CD14-positive monocyte (primary cell): ENCODE data around the gene WNT7B. TPM values are rescaled to one million over a fixed set of nuclear protein-coding genes. Genes with fewer than 3 reads are reported as not detected.
"Not testable (repeated sequence)": the region's sequence is repeated elsewhere in the genome, so short reads cannot be mapped to it uniquely, and the experiment has no call there.

ENCODE experiments used
- DNase-seq, 3 donors: peaks; one replicate each; pipeline ENCODE4 v3.0.0-alpha.2; 2011 to 2022
- H2AFZ ChIP-seq: 2 replicates; pipeline ENCODE4 v1.6.0; 2012; ENCODE audit warnings: mild to moderate bottlenecking, low read depth, low read length, inconsistent platforms; ENCODE audit not compliant: insufficient read depth, poor library complexity, severe bottlenecking
- H3K27ac ChIP-seq, 2 donors: 1 replicate in 1 of 2; 2 replicates in 1 of 2; pipeline ENCODE4 v1.5.1; 2012 to 2013; ENCODE audit warnings: low read length in 2 of 2, control low read depth in 1 of 2, inconsistent platforms in 1 of 2, low read depth in 1 of 2, mild to moderate bottlenecking in 1 of 2
- H3K27me3 ChIP-seq, 2 donors: one replicate each; pipeline versions ENCODE4 v1.6.0 to v1.6.1; 2011 to 2013; ENCODE audit warnings: low read length in 2 of 2; ENCODE audit not compliant: control insufficient read depth in 2 of 2, insufficient read depth in 2 of 2
- H3K36me3 ChIP-seq, 2 donors: replicated peaks in 1 of 2; 1 replicate in 1 of 2; 2 replicates in 1 of 2; pipeline versions ENCODE4 v1.5.1 to v1.6.1; 2012 to 2013; ENCODE audit warnings: low read length in 2 of 2, control low read depth in 1 of 2, inconsistent platforms in 1 of 2, mild to moderate bottlenecking in 1 of 2; ENCODE audit not compliant: insufficient read depth in 2 of 2, control insufficient read depth in 1 of 2
- H3K4me1 ChIP-seq, 2 donors: 1 replicate in 1 of 2; 2 replicates in 1 of 2; pipeline versions ENCODE4 v1.5.1 to v1.6.1; 2012 to 2013; ENCODE audit warnings: low read length in 2 of 2, control low read depth in 1 of 2, inconsistent platforms in 1 of 2, mild to moderate bottlenecking in 1 of 2, moderate library complexity in 1 of 2; ENCODE audit not compliant: insufficient read depth in 2 of 2, control insufficient read depth in 1 of 2
- H3K4me2 ChIP-seq: replicated peaks from 2 replicates; pipeline ENCODE3; 2012; ENCODE audit warnings: low read length, moderate library complexity, mild to moderate bottlenecking; ENCODE audit not compliant: poor library complexity, severe bottlenecking; ENCODE audit errors: extremely low read depth
- H3K4me3 ChIP-seq, 3 experiments: fragments of 200-600 bp in 1 of 3; sonication (generic) in 1 of 3; replicated peaks in 1 of 3; 1 replicate in 2 of 3; 2 replicates in 1 of 3; pipeline ENCODE4 v1.5.1; 2011 to 2013; ENCODE audit warnings: low read length in 3 of 3, mild to moderate bottlenecking in 3 of 3, control low read depth in 2 of 3, low read depth in 2 of 3, inconsistent platforms in 1 of 3, moderate library complexity in 1 of 3
- H3K79me2 ChIP-seq: 2 replicates; pipeline ENCODE4 v1.6.0; 2012; ENCODE audit warnings: mild to moderate bottlenecking, control low read depth, inconsistent platforms, low read length, moderate library complexity; ENCODE audit not compliant: insufficient read depth
- H3K9ac ChIP-seq: 2 replicates; pipeline ENCODE4 v1.6.0; 2017; ENCODE audit warnings: low read length, mild to moderate bottlenecking; ENCODE audit not compliant: insufficient read depth, poor library complexity, severe bottlenecking
- H3K9me3 ChIP-seq, 2 donors: replicated peaks in 1 of 2; 1 replicate in 1 of 2; 2 replicates in 1 of 2; pipeline versions ENCODE4 v1.5.1 to v1.6.1; 2012 to 2013; ENCODE audit warnings: low read length in 2 of 2, control low read depth in 1 of 2; ENCODE audit not compliant: control insufficient read depth in 1 of 2, insufficient read depth in 1 of 2
- H4K20me1 ChIP-seq: 2 replicates; pipeline ENCODE4 v1.6.0; 2012; ENCODE audit warnings: mild to moderate bottlenecking, low read length, control low read depth, moderate library complexity; ENCODE audit not compliant: insufficient read depth
- H3K27ac Mint-ChIP-seq, 7 donors: one replicate each; pipeline ENCODE4 v1.8.0; 2020; ENCODE audit warnings: mild to moderate bottlenecking in 7 of 7, mixed read lengths in 7 of 7, moderate library complexity in 6 of 7, inconsistent platforms in 2 of 7
- H3K27me3 Mint-ChIP-seq, 3 donors: one replicate each; pipeline ENCODE4 v1.8.0; 2021 to 2022; ENCODE audit warnings: low read depth in 3 of 3, mild to moderate bottlenecking in 3 of 3, mixed read lengths in 3 of 3, moderate library complexity in 3 of 3, inconsistent platforms in 1 of 3
- H3K36me3 Mint-ChIP-seq, 2 donors: one replicate each; pipeline ENCODE4 v1.8.0; 2020; ENCODE audit warnings: mixed read lengths in 2 of 2, inconsistent platforms in 1 of 2, mild to moderate bottlenecking in 1 of 2
- H3K4me1 Mint-ChIP-seq: one replicate; pipeline ENCODE4 v1.8.0; 2020; ENCODE audit warnings: mild to moderate bottlenecking, mixed read lengths
- H3K4me3 Mint-ChIP-seq, 2 donors: one replicate each; pipeline ENCODE4 v1.8.0; 2020; ENCODE audit warnings: mild to moderate bottlenecking in 2 of 2, mixed read lengths in 2 of 2, moderate library complexity in 1 of 2
- H3K9me3 Mint-ChIP-seq, 7 donors: one replicate each; pipeline ENCODE4 v1.8.0; 2020 to 2022; ENCODE audit warnings: mixed read lengths in 7 of 7, mild to moderate bottlenecking in 6 of 7, moderate library complexity in 6 of 7, inconsistent platforms in 2 of 7
- WGBS: methylation state at CpG from one replicate; pipeline ENCODE4 v1.1.5; 2013; ENCODE audit warnings: missing lambda C conversion rate; ENCODE audit not compliant: insufficient coverage; 5-methylcytosine and 5-hydroxymethylcytosine counted together
- intact Hi-C, 2 donors: fragments of 100-400 bp; cut with micrococcal nuclease; formaldehyde crosslinking; loops; one replicate each; pipeline versions ENCODE4 v1.15.0 to v1.15.1; 2023
- polyA plus RNA-seq, 3 donors: library from polyadenylated mRNA; depleted of rRNA in 1 of 3; unstranded in 2 of 3; stranded (reverse) in 1 of 3; fragments of 300-500 nt in 2 of 3; fragments of >200 nt in 1 of 3; fragmentation: Illumina TruSeq in 2 of 3; gene quantifications; 1 replicate in 2 of 3; 2 replicates in 1 of 3; pipeline ENCODE4 v1.2.3, GENCODE V29; 2012 to 2021
- TF ChIP-seq, protein P1 (sequence below): fragments of 200-600 bp; IDR thresholded peaks from one replicate; pipeline ENCODE4 v1.8.0; 2022; ENCODE audit warnings: antibody characterized with exemption, mild to moderate bottlenecking

Gene WNT7B
- polyA plus RNA-seq, 3 donors, result not detected

DNA sequence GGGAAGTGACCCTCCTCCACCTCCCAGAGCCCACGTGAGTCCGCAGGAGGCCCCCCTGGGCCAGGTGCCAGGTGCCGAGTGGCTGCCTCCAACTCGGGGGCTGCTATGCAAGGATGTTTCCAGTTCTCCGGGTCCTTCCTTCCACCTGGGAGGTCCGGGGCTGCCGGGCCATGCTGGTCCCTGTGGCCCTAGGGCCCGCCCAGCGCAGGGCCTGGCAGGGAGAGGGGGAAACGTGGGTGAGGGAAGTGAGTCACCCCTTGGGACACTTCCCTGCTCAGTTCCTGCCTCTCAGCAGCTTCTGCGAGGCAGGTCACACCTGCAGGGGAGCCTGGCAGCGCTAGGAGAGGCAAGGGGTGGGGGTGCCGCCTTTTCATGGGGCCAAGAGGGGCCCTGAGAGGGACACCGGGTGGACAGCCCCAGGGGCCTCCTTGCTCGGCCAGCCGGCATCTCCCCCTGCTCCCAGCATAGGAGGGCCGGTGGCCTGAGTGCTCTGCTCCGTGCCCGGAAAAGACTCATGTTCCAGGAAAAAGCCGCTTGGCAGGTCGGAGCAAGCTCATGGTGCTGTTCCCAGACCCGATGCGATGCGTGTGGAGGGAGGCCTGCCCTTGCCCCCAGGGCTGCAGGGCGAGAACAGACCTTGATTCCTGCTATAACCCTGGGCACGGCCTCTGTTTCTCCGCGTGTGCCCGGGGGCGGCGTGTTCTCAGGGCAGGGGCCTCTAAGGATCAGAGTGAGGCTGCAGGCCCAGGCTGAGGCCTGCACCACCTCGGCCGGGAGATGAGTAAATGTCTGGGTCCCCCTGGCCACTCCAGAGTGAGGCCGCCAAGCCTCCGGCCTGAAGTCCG, 30.3 kb upstream of the WNT7B start:
- H3K4me3 Mint-ChIP-seq, result peak overlapping the region; percentile 74 to 77
- intact Hi-C loops, result no loop called here

DNA sequence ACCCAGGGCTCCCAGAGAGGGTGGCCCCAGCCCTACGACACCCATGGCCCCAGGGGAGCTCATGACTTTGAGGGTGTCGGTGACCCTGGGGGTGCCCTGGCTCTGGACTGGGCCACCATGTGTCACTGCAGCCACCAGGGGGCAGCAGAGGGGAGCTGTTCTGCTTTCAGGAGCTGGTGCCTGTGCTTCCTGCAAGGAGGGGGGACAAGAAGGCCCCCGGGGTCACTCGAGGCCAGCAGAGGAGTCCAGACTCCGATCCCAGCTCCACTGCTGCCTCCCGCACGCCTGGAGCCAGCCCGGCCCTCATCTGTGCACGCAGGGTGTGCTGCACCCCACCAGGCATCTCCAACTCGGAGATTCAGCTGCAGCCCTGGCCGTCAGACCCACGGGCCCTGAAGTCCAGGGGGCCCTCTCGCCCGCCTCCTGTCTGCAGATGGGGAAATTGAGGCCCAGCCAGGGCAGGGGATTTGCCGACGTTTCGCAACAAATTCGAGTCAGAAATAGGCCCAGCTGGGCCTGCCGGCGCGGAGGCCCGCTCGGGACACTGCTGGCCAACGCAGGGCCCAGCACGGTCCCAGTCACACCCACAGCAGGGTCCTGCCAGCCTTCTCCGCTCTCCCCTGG, 29.5 kb upstream of the WNT7B start:
- Mint-ChIP-seq H3K9me3 (peaks cover 12 to 18% (median 17%) of the 10 kb centered on the region in 7 donors), H3K27me3 (peaks cover 1 to 4% (median 2%) of the 10 kb centered on the region in 3 donors), H3K4me1 (peaks cover 46% of the 10 kb centered on the region), H3K4me3 (peak overlapping the region; percentile 74 to 77), H3K36me3 (peaks cover 7 to 9% of the 10 kb centered on the region in 2 donors), H3K27ac (peak overlapping the region; percentile 41 to 89 (median 85))
- H3K4me1 ChIP-seq, result peaks cover 37 to 44% of the 10 kb centered on the region in 2 donors
- peak overlapping the region; percentile 14 to 76 (median 38) for H3K4me3 ChIP-seq
- TF ChIP-seq, protein P1, sequence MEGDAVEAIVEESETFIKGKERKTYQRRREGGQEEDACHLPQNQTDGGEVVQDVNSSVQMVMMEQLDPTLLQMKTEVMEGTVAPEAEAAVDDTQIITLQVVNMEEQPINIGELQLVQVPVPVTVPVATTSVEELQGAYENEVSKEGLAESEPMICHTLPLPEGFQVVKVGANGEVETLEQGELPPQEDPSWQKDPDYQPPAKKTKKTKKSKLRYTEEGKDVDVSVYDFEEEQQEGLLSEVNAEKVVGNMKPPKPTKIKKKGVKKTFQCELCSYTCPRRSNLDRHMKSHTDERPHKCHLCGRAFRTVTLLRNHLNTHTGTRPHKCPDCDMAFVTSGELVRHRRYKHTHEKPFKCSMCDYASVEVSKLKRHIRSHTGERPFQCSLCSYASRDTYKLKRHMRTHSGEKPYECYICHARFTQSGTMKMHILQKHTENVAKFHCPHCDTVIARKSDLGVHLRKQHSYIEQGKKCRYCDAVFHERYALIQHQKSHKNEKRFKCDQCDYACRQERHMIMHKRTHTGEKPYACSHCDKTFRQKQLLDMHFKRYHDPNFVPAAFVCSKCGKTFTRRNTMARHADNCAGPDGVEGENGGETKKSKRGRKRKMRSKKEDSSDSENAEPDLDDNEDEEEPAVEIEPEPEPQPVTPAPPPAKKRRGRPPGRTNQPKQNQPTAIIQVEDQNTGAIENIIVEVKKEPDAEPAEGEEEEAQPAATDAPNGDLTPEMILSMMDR, result peak; percentile 99
- no peaks in the 10 kb centered on the region for H3K27me3 ChIP-seq
- H3K27ac ChIP-seq, result peak overlapping the region; percentile 83 to 90
- no peaks in the 10 kb centered on the region for H3K36me3 ChIP-seq
- no peaks in the 10 kb centered on the region for H3K79me2 ChIP-seq
- H2AFZ ChIP-seq, result peak overlapping the region; percentile 69
- peaks cover 17 to 18% of the 10 kb centered on the region in 2 donors for H3K9me3 ChIP-seq
- H3K9ac ChIP-seq, result peak overlapping the region; percentile 73
- 14% methylated on average over 26 of the region's 26 CpGs for WGBS
- peak overlapping the region; percentile 94 for H3K4me2 ChIP-seq
- intact Hi-C loops, result no loop called here
- H4K20me1 ChIP-seq, result no peaks in the 10 kb centered on the region
- peak; percentile 86 to 89 (median 88) for DNase-seq

More for the DNA sequence above, 30.3 kb upstream of the WNT7B start:
- peak overlapping the region; percentile 71 to 89 (median 85) for H3K27ac Mint-ChIP-seq
- peaks cover 7 to 9% of the 10 kb centered on the region in 2 donors for H3K36me3 Mint-ChIP-seq
- peaks cover 37 to 44% of the 10 kb centered on the region in 2 donors for H3K4me1 ChIP-seq
- H3K9me3 ChIP-seq, result peaks cover 17 to 18% of the 10 kb centered on the region in 2 donors
- DNase-seq, result peak; percentile 82 to 89 (median 89)
- H3K36me3 ChIP-seq, result no peaks in the 10 kb centered on the region
- peak overlapping the region; percentile 14 to 76 (median 38) for H3K4me3 ChIP-seq
- H3K79me2 ChIP-seq, result no peaks in the 10 kb centered on the region
- peaks cover 2 to 4% (median 3%) of the 10 kb centered on the region in 3 donors for H3K27me3 Mint-ChIP-seq
- H3K4me1 Mint-ChIP-seq, result peaks cover 44% of the 10 kb centered on the region
- peaks cover 12 to 18% (median 17%) of the 10 kb centered on the region in 7 donors for H3K9me3 Mint-ChIP-seq
- peak overlapping the region; percentile 69 for H2AFZ ChIP-seq
- peak overlapping the region; percentile 94 for H3K4me2 ChIP-seq
- no peaks in the 10 kb centered on the region for H4K20me1 ChIP-seq
- TF ChIP-seq, protein P1, result no peak
- 66% methylated on average over 31 of the region's 36 CpGs for WGBS
- no peaks in the 10 kb centered on the region for H3K27me3 ChIP-seq
- H3K27ac ChIP-seq, result peak overlapping the region; percentile 83 to 90
- peak overlapping the region; percentile 73 for H3K9ac ChIP-seq

DNA sequence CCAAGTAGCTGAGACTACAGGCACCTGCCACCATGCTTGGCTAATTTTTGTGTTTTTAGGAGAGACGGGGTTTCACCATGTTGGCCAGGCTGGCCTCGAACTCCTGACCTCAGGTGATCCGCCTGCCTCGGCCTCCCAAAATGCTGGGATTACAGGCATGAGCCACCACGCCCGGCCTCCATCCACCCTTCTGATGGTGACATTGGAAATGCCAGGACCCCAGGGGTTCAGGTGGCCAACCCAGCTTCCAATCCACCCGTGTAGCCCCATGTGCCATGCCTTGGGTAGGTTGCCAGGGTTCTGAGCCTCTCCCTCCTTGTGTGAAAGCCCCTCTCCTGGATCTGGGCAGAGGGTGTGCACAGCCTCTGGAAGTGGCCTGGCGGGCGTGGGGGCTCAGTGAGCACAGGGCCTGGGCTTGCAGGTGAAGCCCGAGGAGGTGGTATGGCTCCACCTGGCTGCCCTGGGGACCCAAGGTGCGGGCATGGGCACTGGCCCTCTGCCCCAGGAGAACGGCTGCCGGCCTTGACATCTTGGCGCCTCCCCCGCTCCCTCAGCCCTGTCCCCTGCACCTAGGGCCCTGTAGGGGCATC, 28.2 kb upstream of the WNT7B start:
- H2AFZ ChIP-seq, H4K20me1 ChIP-seq, intact Hi-C loops, H3K4me3 Mint-ChIP-seq, H3K4me2 ChIP-seq, H3K36me3 Mint-ChIP-seq, H3K27me3 ChIP-seq, H3K79me2 ChIP-seq, H3K27ac ChIP-seq, DNase-seq, H3K27me3 Mint-ChIP-seq, H3K9ac ChIP-seq, H3K4me3 ChIP-seq, H3K36me3 ChIP-seq: not testable (repeated sequence)
- peaks cover 14% of the 10 kb centered on the region in 2 donors for H3K9me3 ChIP-seq
- 97% methylated on average over 12 of the region's 15 CpGs for WGBS
- peaks cover 44% of the 10 kb centered on the region in 2 donors for H3K4me1 ChIP-seq
- Mint-ChIP-seq H3K9me3 (peaks cover 9 to 14% (median 13%) of the 10 kb centered on the region in 7 donors), H3K27ac (peak overlapping the region in 1 of 7 donors; percentile 4), H3K4me1 (peaks cover 50% of the 10 kb centered on the region)
